Testis (tissue), 2 donors: Measurements from ENCODE around the gene MGAT1.

Experiments
- CTCF ChIP-seq, 3 experiments: fragments of 450-650 bp in 2 of 3; fragments of 200-600 bp in 1 of 3; sonication (generic) in 1 of 3; IDR thresholded peaks; one replicate each; pipeline ENCODE4 v1.5.1; 2016 to 2019; ENCODE audit warnings: antibody characterized with exemption in 3 of 3, mild to moderate bottlenecking in 2 of 3, moderate library complexity in 1 of 3
- POLR2A ChIP-seq: fragments of 450-650 bp; IDR thresholded peaks from one replicate; pipeline ENCODE4 v1.6.1; 2017; ENCODE audit warnings: antibody characterized with exemption, mild to moderate bottlenecking, moderate library complexity

- TF ChIP-seq CTCF (IDR thresholded peaks at IDR 0.05): no peak
- no peak for TF ChIP-seq POLR2A
Observed at GRCh38 chr5:180771839-180772238, 30.8 kb downstream of the MGAT1 start.
